GM18499 (cell line): Measurements from ENCODE around the gene AGBL3.
"Not testable (repeated sequence)": the region's sequence is repeated elsewhere in the genome, so short reads cannot be mapped to it uniquely, and the experiment has no call there.

Source experiments
- ATAC-seq: cut with Tn5 transposase; IDR thresholded peaks from one replicate; pipeline ENCODE4 v1.9.1; 2021; ENCODE audit warnings: moderate number of reproducible peaks; ENCODE audit not compliant: insufficient read depth, unreplicated experiment

The AGBL3 gene

GRCh38 chr7:134962270-134962780, 24.0 kb upstream of the AGBL3 start:
- ATAC-seq: no peak

- no peak for ATAC-seq
These were observed 23.3 kb upstream of the AGBL3 start for GRCh38 chr7:134963036-134963435.

GRCh38 chr7:134966691-134967090, 19.6 kb upstream of the AGBL3 start:
- ATAC-seq: no peak

GRCh38 chr7:134968110-134968509, 18.2 kb upstream of the AGBL3 start:
- ATAC-seq: no peak

GRCh38 chr7:134981645-134982044, 4.7 kb upstream of the AGBL3 start:
- ATAC-seq: not testable (repeated sequence)

- peak; percentile 26 for ATAC-seq
These were observed 380 bp upstream of the AGBL3 start for GRCh38 chr7:134985894-134986362.

GRCh38 chr7:134988161-134988560, 1.9 kb downstream of the AGBL3 start:
- no peak for ATAC-seq

- no peak for ATAC-seq
These were observed 5.4 kb downstream of the AGBL3 start for GRCh38 chr7:134991469-134992339.

- peak; percentile 58 for ATAC-seq
These were observed 6.4 kb downstream of the AGBL3 start for GRCh38 chr7:134992626-134993179.

- ATAC-seq: no peak
These were observed 7.7 kb downstream of the AGBL3 start for GRCh38 chr7:134993877-134994456.

DNA sequence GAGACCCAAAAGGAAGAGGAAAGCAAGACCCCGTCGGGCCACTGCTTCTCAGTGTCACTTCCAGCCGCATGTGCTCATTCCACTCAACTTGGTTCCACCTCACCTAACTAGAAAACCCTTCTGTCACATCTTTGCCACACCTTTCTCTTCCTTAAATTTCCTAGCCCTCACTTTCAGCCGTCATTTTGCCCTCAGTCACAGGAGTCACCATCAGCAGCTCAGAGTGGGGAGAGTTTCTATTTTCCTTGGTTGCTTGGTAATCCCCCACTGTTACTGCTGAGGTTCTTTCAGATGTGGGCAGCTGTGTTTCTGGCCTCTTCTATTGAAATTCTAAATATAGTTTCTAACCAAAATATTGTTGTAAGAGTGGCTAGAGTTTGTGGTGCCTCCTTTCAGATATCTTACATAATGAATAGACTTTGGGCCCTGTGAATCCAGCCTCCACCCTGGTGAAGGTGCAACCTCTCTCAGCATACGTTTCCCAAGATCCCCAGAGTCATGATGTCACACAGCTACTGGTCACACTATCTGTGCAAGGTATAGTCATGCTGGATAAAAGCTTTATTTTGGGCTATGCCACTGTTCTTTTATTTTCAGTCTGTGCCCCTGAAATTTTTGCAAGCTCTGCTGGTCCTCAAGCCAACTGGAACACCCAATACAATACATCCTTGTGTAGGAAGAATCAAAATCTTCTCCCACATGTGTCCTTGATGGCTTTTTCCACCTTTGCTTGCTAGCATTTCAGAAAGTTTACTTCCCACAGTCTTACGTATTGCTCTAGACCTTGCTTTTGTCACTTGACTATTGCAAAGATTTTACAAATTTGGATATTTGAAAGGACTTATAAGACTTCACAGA, 9.2 kb downstream of the AGBL3 start:
- ATAC-seq: peak; percentile 33

DNA sequence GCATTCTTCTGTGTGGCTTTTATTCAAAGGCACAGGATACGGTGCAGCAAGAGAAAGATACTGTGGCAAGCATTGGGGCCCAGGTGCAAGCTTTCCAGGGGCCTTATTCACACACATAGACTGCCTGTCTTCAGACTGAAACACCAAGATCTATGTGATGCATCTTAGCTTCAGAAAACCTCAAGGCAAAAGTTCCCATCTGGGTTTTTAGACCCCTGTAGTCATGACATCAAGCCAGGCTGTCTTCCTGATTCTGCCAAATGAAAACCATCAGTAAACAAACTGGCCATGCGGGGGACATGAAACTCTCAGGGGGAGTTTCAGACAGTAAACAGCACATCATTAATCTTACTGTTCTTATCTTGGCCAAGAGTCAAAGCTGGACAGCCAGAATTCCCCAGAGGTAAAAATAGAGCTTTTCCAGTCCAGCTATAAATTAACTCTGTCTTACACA, 9.8 kb downstream of the AGBL3 start:
- ATAC-seq: peak; percentile 33

DNA sequence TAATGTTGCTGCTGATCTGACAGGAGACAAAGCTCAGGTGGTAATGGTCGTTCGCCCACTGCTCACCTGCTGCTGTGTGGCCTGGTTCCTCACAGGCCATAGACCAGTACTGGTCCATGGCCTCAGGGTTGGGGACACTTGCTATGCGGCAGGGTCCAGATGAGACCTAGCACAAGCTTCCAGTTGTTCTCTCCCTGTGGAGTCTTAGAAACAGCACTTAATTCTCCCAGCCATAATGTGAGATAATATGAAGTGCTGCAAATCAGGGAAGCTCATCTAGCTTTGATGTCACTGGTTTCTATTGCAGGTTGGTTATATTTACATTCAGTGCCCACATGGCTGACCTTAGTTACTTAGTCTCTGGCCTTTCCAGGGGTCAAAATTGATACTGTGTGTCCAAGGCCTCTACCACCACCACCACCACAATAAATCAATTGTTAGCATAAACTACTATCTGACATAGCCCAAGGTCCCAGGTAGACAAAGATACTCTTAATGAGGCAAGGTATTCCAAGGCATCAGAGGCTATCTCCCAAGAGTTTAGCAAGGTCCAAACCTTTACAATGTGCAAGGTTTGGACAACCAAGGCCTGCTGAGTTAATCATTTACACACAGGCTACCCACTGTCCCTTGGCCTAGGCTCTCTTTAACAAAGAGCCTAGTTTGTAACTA, 11.0 kb downstream of the AGBL3 start:
- no peak for ATAC-seq

GRCh38 chr7:134999136-134999535, 12.8 kb downstream of the AGBL3 start:
- no peak for ATAC-seq

- ATAC-seq: no peak
These were observed 15.3 kb downstream of the AGBL3 start for GRCh38 chr7:135001390-135002165.

DNA sequence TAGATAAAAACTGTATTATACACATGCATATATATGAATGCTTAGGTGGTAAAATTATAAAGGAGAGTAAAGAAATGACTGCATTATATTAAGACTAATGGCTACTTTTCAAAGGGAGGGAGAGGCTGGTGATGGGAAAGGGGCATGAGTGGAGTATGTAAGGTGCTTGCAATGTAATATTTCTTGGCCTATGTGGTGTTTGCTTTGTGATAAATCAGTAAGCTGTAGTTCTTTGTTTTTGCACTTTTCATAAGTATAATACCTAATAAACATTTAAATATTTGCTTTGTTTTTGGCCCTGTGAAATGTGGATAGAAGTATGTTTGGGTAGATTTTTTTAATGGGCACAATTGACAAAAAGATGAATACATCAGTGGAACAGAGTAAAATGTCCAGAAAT, 25.9 kb downstream of the AGBL3 start:
- ATAC-seq: no peak

GRCh38 chr7:135023622-135024021, 37.3 kb downstream of the AGBL3 start:
- no peak for ATAC-seq

GRCh38 chr7:135035252-135035651, 48.9 kb downstream of the AGBL3 start:
- ATAC-seq: no peak

DNA sequence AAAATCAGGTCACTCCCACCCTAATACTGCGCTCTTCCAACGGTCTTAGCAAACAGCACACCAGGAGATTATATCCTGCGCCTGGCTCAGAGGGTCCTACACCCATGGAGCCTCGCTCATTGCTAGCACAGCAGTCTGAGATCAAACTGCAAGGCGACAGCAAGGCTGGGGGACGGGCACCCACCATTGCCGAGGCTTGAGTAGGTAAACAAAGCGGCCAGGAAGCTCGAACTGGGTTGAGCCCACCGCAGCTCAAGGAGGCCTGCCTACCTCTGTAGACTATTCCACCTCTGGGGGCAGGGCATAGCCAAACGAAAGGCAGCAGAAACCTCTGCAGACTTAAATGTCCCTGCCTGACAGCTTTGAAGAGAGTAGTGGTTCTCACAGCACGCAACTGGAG, 80.7 kb downstream of the AGBL3 start:
- ATAC-seq: not testable (repeated sequence)
